Activated B cell treated with CpG ODN at 0.5 μM for 24 hours (primary cell): Measurements from ENCODE around the gene PIGW. TPM values are rescaled to one million over a fixed set of nuclear protein-coding genes. Genes with fewer than 3 reads are reported as not detected.

Source experiments
- ATAC-seq: fragments of 200-7000 bp; cut with Tn5 transposase; one replicate; pipeline ENCODE4 v1.10.0; 2021; ENCODE audit warnings: low read depth, mild to moderate bottlenecking, moderate library complexity
- CTCF ChIA-PET: fragments of 350-600 bp; sonication (Branson Sonifier 250); formaldehyde crosslinking; loops from one replicate; lab custom pipeline; 2021; ENCODE audit warnings: antibody characterized with exemption; lab: Charles Lee
- POLR2A ChIA-PET: fragments of 350-600 bp; sonication (Branson Sonifier 250); formaldehyde crosslinking; loops from one replicate; lab custom pipeline; 2021; ENCODE audit warnings: antibody characterized with exemption; lab: Charles Lee
- DNase-seq: peaks from one replicate; pipeline ENCODE4 v3.0.0; 2022
- H3K27ac Mint-ChIP-seq: one replicate; pipeline ENCODE4 v1.8.0; 2020; ENCODE audit warnings: mixed read lengths
- H3K27me3 Mint-ChIP-seq: one replicate; pipeline ENCODE4 v1.8.0; 2021; ENCODE audit warnings: mixed read lengths
- H3K36me3 Mint-ChIP-seq: one replicate; pipeline ENCODE4 v1.8.0; 2021; ENCODE audit warnings: low read depth, mixed read lengths
- H3K4me1 Mint-ChIP-seq: one replicate; pipeline ENCODE4 v1.8.0; 2021; ENCODE audit warnings: mixed read lengths
- H3K4me3 Mint-ChIP-seq: one replicate; pipeline ENCODE4 v1.8.0; 2020; ENCODE audit warnings: mild to moderate bottlenecking, mixed read lengths
- H3K9me3 Mint-ChIP-seq: one replicate; pipeline ENCODE4 v1.8.0; 2020; ENCODE audit warnings: mixed read lengths
- CTCF ChIP-seq: fragments of 200-600 bp; IDR thresholded peaks from one replicate; pipeline ENCODE4 v1.8.0; 2022; ENCODE audit warnings: antibody characterized with exemption, mild to moderate bottlenecking
- intact Hi-C: fragments of 100-400 bp; cut with micrococcal nuclease; formaldehyde crosslinking; loops from one replicate; pipeline ENCODE4 v1.15.1; 2024
- total RNA-seq: library from RNA; stranded (reverse); gene quantifications from 2 replicates; pipeline ENCODE4 v1.2.3, GENCODE V29; 2022

The PIGW gene
- total RNA-seq, 1 donor from 2014 or later: 20.7 TPM

- ChIA-PET CTCF (no interaction called here), POLR2A (no interaction called here)
- no peak for DNase-seq
- no peak for ATAC-seq
- intact Hi-C loops: no loop called here
- Mint-ChIP-seq H3K27ac (no peak overlapping the region), H3K4me3 (no peak overlapping the region), H3K4me1 (peaks cover 1% of the 10 kb centered on the region), H3K36me3 (peaks cover 77% of the 10 kb centered on the region), H3K9me3 (no peaks in the 10 kb centered on the region), H3K27me3 (no peaks in the 10 kb centered on the region)
- TF ChIP-seq CTCF: no peak
Measured at GRCh38 chr17:36578671-36579070, 43.9 kb downstream of the PIGW start.

GRCh38 chr17:36583787-36584186 is 49.0 kb downstream of the PIGW start:
- Mint-ChIP-seq H3K9me3 (no peaks in the 10 kb centered on the region), H3K27me3 (no peaks in the 10 kb centered on the region), H3K36me3 (peaks cover 79% of the 10 kb centered on the region), H3K27ac (no peak overlapping the region), H3K4me3 (no peak overlapping the region), H3K4me1 (no peaks in the 10 kb centered on the region)
- ATAC-seq (no peak), DNase-seq (no peak)
- no peak for TF ChIP-seq CTCF
- intact Hi-C loops: no loop called here
- POLR2A ChIA-PET: no interaction called here
- CTCF ChIA-PET: no interaction called here

- ChIA-PET CTCF (no interaction called here), POLR2A (interaction anchor here (1.3 kb wide), 1 partner anchor 17 kb away, joined by 3 read pairs; no protein-coding TSS in a partner anchor)
- DNase-seq (no peak), ATAC-seq (no peak)
- intact Hi-C loops: no loop called here
- H3K4me3 Mint-ChIP-seq: no peak overlapping the region
- H3K36me3 Mint-ChIP-seq: peaks cover 69% of the 10 kb centered on the region
- no peak for TF ChIP-seq CTCF
- no peaks in the 10 kb centered on the region for H3K27me3 Mint-ChIP-seq
- H3K9me3 Mint-ChIP-seq: no peaks in the 10 kb centered on the region
- H3K27ac Mint-ChIP-seq: no peak overlapping the region
- peaks cover 2% of the 10 kb centered on the region for H3K4me1 Mint-ChIP-seq
Measured at GRCh38 chr17:36586138-36586537, 51.4 kb downstream of the PIGW start.

Other genes starting within 250 kb of the PIGW start
- not detected in 2 replicates for gene TBC1D3G, start 211.1 kb upstream of the PIGW start, total RNA-seq
- gene TBC1D3H, start 146.6 kb upstream of the PIGW start, total RNA-seq: not detected in 2 replicates
- gene ZNHIT3, start 48.3 kb upstream of the PIGW start, total RNA-seq: 35.5 and 37.0 TPM in 2 replicates
- 70.8 and 85.6 TPM in 2 replicates for gene MYO19, start 119 bp upstream of the PIGW start, total RNA-seq
- gene GGNBP2, start 9.9 kb downstream of the PIGW start, total RNA-seq: 103 and 118 TPM in 2 replicates
- gene DHRS11, start 56.9 kb downstream of the PIGW start, total RNA-seq: 5.7 and 7.7 TPM in 2 replicates
- gene MRM1, start 66.6 kb downstream of the PIGW start, total RNA-seq: 14.3 and 15.6 TPM in 2 replicates